Peyer's patch (tissue), 4 donors: ENCODE results near the gene ABCB9. TPM values are rescaled to one million over a fixed set of nuclear protein-coding genes. Genes with fewer than 3 reads are reported as not detected.

ENCODE experiments used
- DNase-seq, 3 donors: peaks; one replicate each; pipeline ENCODE4 v3.0.0-alpha.2; 2017 to 2019
- H3K27ac ChIP-seq, 4 donors: fragments of 200-600 bp; sonication (generic); one replicate each; pipeline ENCODE4 v1.5.1; 2016 to 2019
- H3K27me3 ChIP-seq, 2 donors: fragments of 200-600 bp; sonication (generic); one replicate each; pipeline ENCODE4 v1.5.1; 2019
- H3K36me3 ChIP-seq, 3 donors: fragments of 200-600 bp; sonication (generic); one replicate each; pipeline ENCODE4 v1.5.1; 2016 to 2019
- H3K4me1 ChIP-seq, 4 donors: fragments of 200-600 bp; sonication (generic); one replicate each; pipeline ENCODE4 v1.5.1; 2016 to 2019
- H3K4me3 ChIP-seq, 4 donors: fragments of 200-600 bp; sonication (generic); 1 replicate in 3 of 4; 2 replicates in 1 of 4; pipeline ENCODE4 v1.5.1; 2016 to 2019; ENCODE audit warnings: mild to moderate bottlenecking in 1 of 4
- H3K9me3 ChIP-seq, 4 donors: fragments of 200-600 bp; sonication (generic); one replicate each; pipeline ENCODE4 v1.5.1; 2016 to 2019; ENCODE audit warnings: mild to moderate bottlenecking in 1 of 4
- POLR2A ChIP-seq, 2 donors: fragments of 450-650 bp; IDR thresholded peaks; one replicate each; pipeline ENCODE4 v1.5.1; 2017; ENCODE audit warnings: antibody characterized with exemption in 2 of 2, mild to moderate bottlenecking in 2 of 2, moderate library complexity in 2 of 2
- total RNA-seq, 4 donors: library from RNA; depleted of rRNA; stranded (reverse); fragments of >200 nt; gene quantifications; one replicate each; pipeline ENCODE4 v1.1.0, GENCODE V29; 2016
- TF ChIP-seq, protein P1 (sequence below), 6 experiments: fragments of 450-650 bp in 4 of 6; fragments of 200-600 bp in 2 of 6; sonication (generic) in 1 of 6; IDR thresholded peaks; one replicate each; pipeline ENCODE4 v1.5.1; 2017 to 2019; ENCODE audit warnings: antibody characterized with exemption in 6 of 6, mild to moderate bottlenecking in 3 of 6, moderate library complexity in 1 of 6

Gene ABCB9
- total RNA-seq, 4 donors from 2014 or later, result 8.8 to 29.7 (median 17.4) TPM

DNA sequence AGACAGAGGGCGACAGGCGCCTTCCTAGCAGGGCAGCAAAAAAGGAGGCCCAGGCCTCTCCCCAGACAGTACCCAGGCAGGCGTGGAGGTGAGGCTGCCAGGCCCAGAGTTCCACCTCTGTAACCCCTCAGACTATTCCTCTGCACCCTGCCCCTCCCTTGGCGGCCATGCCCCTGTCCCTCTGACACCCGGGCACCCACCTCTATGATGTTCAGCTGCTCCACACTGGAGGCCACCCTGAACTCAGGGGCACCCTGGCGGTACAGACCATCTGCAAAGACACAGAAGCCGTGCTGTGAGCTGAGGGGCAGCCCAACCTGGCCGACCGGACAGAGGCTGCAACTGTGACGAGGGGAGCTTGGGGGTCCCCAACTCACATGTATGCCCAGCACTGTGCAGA, 34.3 kb upstream of the ABCB9 start:
- H3K4me3 ChIP-seq, result no peak overlapping the region
- no peaks in the 10 kb centered on the region for H3K27me3 ChIP-seq
- no peaks in the 10 kb centered on the region for H3K9me3 ChIP-seq
- peaks cover 0 to 29% (median 0%) of the 10 kb centered on the region in 3 donors for H3K36me3 ChIP-seq
- H3K27ac ChIP-seq, result no peak overlapping the region
- peaks cover 0 to 5% (median 0%) of the 10 kb centered on the region in 4 donors for H3K4me1 ChIP-seq
- DNase-seq, result no peak
- TF ChIP-seq, protein P1, sequence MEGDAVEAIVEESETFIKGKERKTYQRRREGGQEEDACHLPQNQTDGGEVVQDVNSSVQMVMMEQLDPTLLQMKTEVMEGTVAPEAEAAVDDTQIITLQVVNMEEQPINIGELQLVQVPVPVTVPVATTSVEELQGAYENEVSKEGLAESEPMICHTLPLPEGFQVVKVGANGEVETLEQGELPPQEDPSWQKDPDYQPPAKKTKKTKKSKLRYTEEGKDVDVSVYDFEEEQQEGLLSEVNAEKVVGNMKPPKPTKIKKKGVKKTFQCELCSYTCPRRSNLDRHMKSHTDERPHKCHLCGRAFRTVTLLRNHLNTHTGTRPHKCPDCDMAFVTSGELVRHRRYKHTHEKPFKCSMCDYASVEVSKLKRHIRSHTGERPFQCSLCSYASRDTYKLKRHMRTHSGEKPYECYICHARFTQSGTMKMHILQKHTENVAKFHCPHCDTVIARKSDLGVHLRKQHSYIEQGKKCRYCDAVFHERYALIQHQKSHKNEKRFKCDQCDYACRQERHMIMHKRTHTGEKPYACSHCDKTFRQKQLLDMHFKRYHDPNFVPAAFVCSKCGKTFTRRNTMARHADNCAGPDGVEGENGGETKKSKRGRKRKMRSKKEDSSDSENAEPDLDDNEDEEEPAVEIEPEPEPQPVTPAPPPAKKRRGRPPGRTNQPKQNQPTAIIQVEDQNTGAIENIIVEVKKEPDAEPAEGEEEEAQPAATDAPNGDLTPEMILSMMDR (IDR thresholded peaks at IDR 0.05), result no peak
- TF ChIP-seq POLR2A (IDR thresholded peaks at IDR 0.05), result no peak

DNA sequence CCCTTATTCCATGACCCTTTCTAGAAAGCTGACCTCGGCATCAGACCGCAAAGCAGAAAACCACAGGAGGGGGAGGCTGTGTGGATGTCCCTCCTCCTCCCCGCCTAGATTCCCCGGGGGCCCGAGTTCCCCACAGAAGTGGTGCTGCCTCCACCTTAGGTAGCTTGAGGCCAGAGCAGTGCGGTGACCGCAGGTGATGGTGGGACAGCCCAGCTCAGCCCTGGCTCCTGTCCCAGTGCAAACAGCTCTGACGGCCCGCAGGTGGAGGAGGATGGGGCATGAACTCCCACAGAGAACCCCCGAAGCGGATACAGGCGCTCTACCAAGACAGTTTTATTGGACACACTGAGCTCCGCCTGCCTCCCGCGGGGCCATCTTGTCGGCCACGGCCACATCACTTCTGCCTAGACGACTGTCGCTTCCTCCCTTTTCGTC, 33.7 kb upstream of the ABCB9 start:
- Histone ChIP-seq H3K36me3 (peaks cover 0 to 23% (median 0%) of the 10 kb centered on the region in 3 donors), H3K4me3 (no peak overlapping the region), H3K27ac (no peak overlapping the region), H3K4me1 (peaks cover 0 to 5% (median 0%) of the 10 kb centered on the region in 4 donors), H3K9me3 (no peaks in the 10 kb centered on the region), H3K27me3 (no peaks in the 10 kb centered on the region)
- no peak for DNase-seq
- no peak for TF ChIP-seq POLR2A (IDR thresholded peaks at IDR 0.05)
- TF ChIP-seq, protein P1 (IDR thresholded peaks at IDR 0.05), result no peak

DNA sequence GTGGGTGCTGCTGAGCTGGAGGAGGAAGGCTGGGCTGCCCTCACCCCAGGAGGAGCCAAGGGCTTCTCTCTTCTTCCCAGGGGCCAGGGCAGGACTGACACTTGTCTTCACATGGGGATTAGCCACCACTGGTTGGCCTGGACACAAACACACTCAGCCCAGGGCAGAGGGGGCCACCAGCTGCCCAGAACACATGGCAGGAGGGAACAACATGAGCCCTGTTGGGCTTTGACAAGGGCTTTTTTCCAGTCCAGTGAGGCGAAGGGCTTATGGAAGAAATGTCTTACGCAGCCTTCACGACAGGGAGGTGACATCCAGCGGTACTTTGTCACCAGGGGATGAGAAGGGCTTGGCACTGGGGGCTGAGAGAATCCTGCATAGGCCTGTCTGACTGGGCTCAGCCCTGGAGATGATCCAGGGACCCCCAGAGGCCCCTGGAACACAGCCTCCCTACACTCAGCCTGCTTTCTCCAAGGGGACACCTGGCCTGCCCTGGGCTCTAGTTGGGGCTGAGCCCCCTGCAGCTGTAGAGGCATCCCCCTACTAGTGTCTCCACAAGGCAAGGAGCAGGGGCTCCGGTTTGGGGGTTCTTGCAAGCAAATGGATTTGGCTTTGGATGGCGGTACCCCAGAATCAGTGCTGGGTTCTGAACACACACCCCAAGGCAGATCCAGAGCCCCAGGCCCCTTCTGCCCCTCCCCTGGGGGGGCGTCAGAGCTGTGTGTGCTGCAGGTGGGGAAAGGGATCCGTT, 33.1 kb upstream of the ABCB9 start:
- Histone ChIP-seq H3K36me3 (peaks cover 0 to 17% (median 0%) of the 10 kb centered on the region in 3 donors), H3K27me3 (no peaks in the 10 kb centered on the region)

DNA sequence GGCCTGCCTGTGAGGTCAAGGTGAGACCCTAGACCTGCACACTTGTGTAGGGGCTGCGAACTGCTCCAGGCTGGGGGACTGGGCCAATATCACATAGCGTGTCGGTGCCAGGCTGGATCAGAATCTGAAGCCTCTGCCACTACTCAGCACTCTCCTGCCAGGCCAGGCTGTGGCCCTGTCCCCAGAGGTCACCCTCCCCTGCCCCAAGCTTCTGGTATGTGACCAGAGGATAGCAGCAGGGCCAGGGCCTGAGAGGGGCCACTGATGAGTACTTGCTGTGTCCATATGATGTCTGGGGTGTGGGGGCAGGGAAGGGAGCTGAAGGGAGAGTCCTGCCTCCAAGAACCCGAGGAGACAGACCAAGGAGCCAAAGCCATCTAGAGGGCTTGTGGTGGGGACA, 32.1 kb upstream of the ABCB9 start:
- TF ChIP-seq, protein P1 (IDR thresholded peaks at IDR 0.05), result no peak
- TF ChIP-seq POLR2A (IDR thresholded peaks at IDR 0.05), result no peak
- peaks cover 0 to 14% (median 0%) of the 10 kb centered on the region in 3 donors for H3K36me3 ChIP-seq
- H3K27ac ChIP-seq, result no peak overlapping the region
- no peaks in the 10 kb centered on the region for H3K9me3 ChIP-seq
- no peaks in the 10 kb centered on the region for H3K27me3 ChIP-seq
- no peak for DNase-seq
- no peak overlapping the region for H3K4me3 ChIP-seq
- peaks cover 0 to 12% (median 0%) of the 10 kb centered on the region in 4 donors for H3K4me1 ChIP-seq

More for the DNA sequence above, 33.1 kb upstream of the ABCB9 start:
- Histone ChIP-seq H3K9me3 (no peaks in the 10 kb centered on the region), H3K4me3 (no peak overlapping the region), H3K4me1 (peaks cover 0 to 8% (median 0%) of the 10 kb centered on the region in 4 donors), H3K27ac (no peak overlapping the region)
- no peak for DNase-seq
- no peak for TF ChIP-seq POLR2A (IDR thresholded peaks at IDR 0.05)
- TF ChIP-seq, protein P1 (IDR thresholded peaks at IDR 0.05), result no peak

- Histone ChIP-seq H3K27me3 (no peaks in the 10 kb centered on the region), H3K36me3 (peaks cover 0 to 14% (median 0%) of the 10 kb centered on the region in 3 donors), H3K27ac (no peak overlapping the region), H3K4me1 (peaks cover 0 to 12% (median 0%) of the 10 kb centered on the region in 4 donors), H3K4me3 (no peak overlapping the region), H3K9me3 (no peaks in the 10 kb centered on the region)
- DNase-seq, result no peak
- TF ChIP-seq, protein P1 (IDR thresholded peaks at IDR 0.05), result no peak
- TF ChIP-seq POLR2A (IDR thresholded peaks at IDR 0.05), result no peak
Measured at GRCh38 chr12:122997343-122998250, 31.3 kb upstream of the ABCB9 start.
